ACC112 (cell line): Measurements from ENCODE around the gene FAM135A.

Source experiments
- H2AFZ ChIP-seq: fragments of 200-600 bp; sonication (generic); one replicate; pipeline ENCODE4 v1.6.0; 2017; ENCODE audit warnings: antibody characterized with exemption, low read length; ENCODE audit not compliant: unreplicated experiment
- H3K27ac ChIP-seq: fragments of 200-600 bp; sonication (generic); 2 replicates; pipeline ENCODE4 v1.5.1; 2014; ENCODE audit warnings: low read depth, mild to moderate bottlenecking, antibody characterized with exemption, low read length, moderate library complexity
- H3K27me3 ChIP-seq: fragments of 200-600 bp; sonication (generic); 2 replicates; pipeline ENCODE4 v1.6.1; 2014; ENCODE audit warnings: mild to moderate bottlenecking, antibody characterized with exemption, low read length, moderate library complexity, mixed read lengths; ENCODE audit not compliant: insufficient read depth
- H3K36me3 ChIP-seq: fragments of 200-600 bp; sonication (generic); 2 replicates; pipeline ENCODE4 v1.6.1; 2016; ENCODE audit warnings: mild to moderate bottlenecking, antibody characterized with exemption, low read length, moderate library complexity, mixed read lengths; ENCODE audit not compliant: insufficient read depth
- H3K4me1 ChIP-seq: fragments of 200-600 bp; sonication (generic); one replicate; pipeline ENCODE4 v1.6.1; 2016; ENCODE audit warnings: low read length, mixed read lengths; ENCODE audit not compliant: insufficient read depth, unreplicated experiment, control insufficient read depth
- H3K4me3 ChIP-seq: fragments of 200-600 bp; sonication (generic); 2 replicates; pipeline ENCODE4 v1.5.1; 2014; ENCODE audit warnings: mild to moderate bottlenecking, low read depth, low read length
- H3K79me2 ChIP-seq: fragments of 200-600 bp; sonication (generic); one replicate; pipeline ENCODE4 v1.6.0; 2016; ENCODE audit warnings: low read length; ENCODE audit not compliant: control insufficient read depth, unreplicated experiment, insufficient read depth

The FAM135A gene

DNA sequence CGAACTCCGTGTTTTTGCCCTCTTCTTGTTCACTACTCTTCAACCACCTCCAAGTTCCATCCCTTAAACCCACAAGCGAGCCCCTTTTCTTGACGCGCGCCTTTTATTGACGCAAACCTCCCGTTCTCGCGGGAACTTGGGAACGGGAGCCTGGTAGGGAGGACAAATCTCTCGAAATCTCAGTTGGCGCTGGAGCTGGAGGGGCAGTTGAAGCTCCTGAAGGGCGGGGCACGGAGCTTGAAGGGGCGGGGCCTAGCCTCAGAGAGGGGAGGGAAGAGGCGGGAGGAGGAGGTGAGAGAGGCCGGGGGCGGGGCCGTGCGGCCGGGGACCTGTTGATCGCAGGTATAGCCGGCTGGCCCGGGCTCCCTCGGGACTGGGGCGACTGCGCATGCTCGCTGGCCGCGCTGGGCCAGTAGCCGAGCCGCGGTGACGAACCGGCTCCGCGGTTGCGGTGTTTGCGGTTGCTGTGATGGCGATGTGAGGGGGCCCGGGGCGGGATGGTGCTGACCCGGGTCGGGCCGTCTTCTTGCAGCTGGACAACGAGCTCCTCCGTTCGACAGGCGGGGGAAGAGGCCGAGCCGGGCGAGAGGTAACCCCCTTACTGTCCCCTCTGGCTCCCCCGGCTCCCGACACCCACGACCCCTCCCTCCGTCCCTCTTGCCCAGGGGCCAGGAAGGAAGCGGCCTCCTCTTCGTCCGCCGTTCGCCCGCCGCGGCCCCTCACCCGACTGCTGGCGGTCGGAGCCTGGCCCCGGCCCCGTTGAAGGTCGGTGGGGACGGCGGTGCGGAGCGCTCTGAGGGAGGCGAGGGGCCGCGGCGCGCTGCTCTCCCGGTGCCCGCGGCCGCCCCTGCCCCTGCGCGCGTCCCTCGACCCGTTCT is at the start of gene FAM135A:
TSS of gene FAM135A (plus strand) at position 395 of the 878 bp plus-strand sequence. CDS start 14,835 bp downstream, outside the sequence.
- peak within 1 kb of the TSS; percentile 97 for H2AFZ ChIP-seq
- H3K27ac ChIP-seq, result peak within 1 kb of the TSS; percentile 41
- H3K4me1 ChIP-seq, result peaks cover 21% of the 10 kb centered on the region
- no peaks in the 10 kb centered on the region for H3K27me3 ChIP-seq
- peaks cover 9% of the 10 kb centered on the region for H3K79me2 ChIP-seq
- H3K36me3 ChIP-seq, result no peaks in the 10 kb centered on the region
- H3K4me3 ChIP-seq, result peak within 1 kb of the TSS; percentile 82

DNA sequence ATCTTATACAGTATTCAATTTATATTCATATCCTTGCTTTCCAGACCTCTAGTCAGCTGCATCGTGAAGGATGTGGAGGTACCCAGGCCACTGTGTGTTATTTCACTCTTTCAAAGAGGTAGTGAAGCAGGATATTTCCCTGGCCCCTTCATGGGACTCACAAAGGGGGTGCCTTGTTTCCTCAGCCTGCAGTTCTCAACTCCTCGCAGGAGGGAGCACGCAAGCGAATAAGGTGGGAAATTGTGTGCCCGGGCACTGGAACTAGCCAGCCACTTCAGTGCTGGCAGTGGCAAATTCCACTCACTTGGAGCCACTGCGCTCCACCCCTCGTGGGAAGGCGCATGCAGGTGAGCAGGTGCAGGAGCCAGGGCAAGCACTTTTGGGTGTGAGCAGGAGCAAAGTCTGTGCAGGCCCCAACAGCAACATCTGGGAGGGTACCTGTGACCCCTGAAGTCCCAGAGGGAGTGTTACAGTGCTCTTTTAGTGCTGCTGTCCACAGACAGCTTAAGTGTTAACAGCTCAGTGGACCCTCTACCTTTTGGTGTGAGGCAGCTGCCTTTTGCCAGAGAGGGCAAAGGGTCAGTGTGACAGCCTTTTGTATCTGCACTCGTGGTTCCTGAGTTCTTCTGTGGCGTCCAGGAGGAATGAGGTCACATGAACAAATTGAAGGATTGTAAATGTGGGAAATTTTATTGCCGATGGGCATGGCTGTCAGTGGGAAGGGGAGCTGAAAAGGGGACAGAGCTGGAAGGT is 49.4 kb upstream of the FAM135A start:
- Histone ChIP-seq H3K79me2 (no peaks in the 10 kb centered on the region), H2AFZ (no peak overlapping the region), H3K27me3 (peaks cover 73% of the 10 kb centered on the region), H3K36me3 (no peaks in the 10 kb centered on the region), H3K4me3 (no peak overlapping the region), H3K4me1 (no peaks in the 10 kb centered on the region), H3K27ac (no peak overlapping the region)

DNA sequence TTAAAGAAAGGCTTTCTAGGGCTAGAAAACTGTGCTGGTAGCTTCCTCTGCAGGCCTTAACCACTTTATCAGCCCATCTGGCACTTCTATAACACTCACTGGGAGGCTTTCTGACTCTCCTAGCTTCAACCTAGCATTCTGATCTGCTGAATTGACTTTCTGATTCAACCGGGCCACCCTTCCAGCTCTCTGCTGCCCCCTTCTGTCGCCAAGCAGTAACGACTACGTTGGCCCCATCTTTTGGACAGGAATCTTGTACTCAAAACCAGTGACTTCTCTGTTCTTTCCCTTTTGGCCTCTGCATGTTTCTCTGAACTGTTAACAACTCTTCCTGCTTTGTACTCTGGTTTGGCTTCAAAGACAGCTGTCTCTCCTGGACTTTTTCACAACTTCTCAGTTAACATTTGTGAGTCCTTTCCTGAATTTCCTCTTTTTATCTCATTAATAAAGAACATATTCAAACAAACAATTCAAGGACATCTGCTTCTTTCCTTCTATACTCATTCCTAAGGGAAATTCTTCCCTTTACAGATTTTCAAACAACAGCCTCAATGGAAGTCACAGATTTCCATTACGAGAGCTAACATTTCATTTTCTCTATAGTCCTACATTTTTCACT is 43.9 kb upstream of the FAM135A start:
- peaks cover 7% of the 10 kb centered on the region for H3K4me1 ChIP-seq
- peaks cover 56% of the 10 kb centered on the region for H3K27me3 ChIP-seq
- H3K4me3 ChIP-seq, result no peak overlapping the region
- no peaks in the 10 kb centered on the region for H3K79me2 ChIP-seq
- no peak overlapping the region for H3K27ac ChIP-seq
- no peak overlapping the region for H2AFZ ChIP-seq
- no peaks in the 10 kb centered on the region for H3K36me3 ChIP-seq

DNA sequence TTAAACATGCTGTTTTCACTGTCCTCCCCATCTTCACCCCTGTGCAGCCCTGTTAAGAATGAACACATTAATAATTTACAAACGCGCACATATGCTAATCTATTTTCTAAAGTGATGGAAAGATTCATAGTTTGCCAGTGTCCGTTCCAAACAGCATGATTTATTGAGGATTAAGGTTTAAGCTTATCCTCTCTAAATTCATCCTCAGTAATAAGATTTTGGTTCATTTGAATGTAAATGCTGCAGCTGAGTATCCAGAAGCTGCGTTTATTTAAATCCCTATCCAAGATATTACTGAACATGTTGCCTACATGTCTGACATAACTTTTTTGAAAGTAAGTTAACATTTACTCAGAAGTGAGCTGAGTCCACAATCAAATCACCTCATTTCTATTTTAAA is 42.8 kb upstream of the FAM135A start:
- no peak overlapping the region for H2AFZ ChIP-seq
- H3K27ac ChIP-seq, result no peak overlapping the region
- no peaks in the 10 kb centered on the region for H3K79me2 ChIP-seq
- H3K4me1 ChIP-seq, result peaks cover 18% of the 10 kb centered on the region
- no peak overlapping the region for H3K4me3 ChIP-seq
- H3K36me3 ChIP-seq, result no peaks in the 10 kb centered on the region
- H3K27me3 ChIP-seq, result peaks cover 45% of the 10 kb centered on the region

DNA sequence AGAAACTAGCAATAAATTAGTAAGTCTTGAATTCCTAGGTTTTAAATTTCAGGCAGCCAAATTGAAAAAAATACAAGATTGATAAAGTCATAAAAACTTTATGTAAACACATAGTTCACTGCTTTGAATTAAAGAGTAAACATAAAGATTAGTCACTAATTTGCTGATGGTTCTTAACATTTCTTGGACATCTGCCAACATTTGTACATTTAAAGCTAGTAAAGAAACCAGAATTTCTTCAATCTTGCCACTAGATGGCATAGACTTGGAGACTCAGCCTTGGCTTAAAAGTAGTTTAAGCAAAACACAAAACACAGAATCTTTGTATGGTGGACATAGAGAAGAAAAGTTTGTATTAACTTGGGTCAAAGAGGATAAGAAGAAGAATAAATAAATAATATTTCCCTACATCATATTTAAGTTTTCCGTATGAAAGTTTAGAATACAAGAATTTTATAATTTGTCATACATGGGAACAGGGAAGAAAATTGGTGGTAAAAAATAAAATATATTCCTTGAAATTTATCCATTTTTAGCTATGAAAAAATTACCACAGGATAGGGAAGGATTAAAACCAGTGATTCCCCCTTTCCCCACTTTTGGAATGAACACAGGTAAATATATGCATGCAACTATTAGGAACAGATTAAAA is 41.7 kb upstream of the FAM135A start:
- Histone ChIP-seq H3K4me3 (no peak overlapping the region), H3K27ac (no peak overlapping the region), H3K27me3 (peaks cover 35% of the 10 kb centered on the region), H3K36me3 (no peaks in the 10 kb centered on the region), H3K79me2 (no peaks in the 10 kb centered on the region), H2AFZ (no peak overlapping the region), H3K4me1 (peaks cover 23% of the 10 kb centered on the region)

DNA sequence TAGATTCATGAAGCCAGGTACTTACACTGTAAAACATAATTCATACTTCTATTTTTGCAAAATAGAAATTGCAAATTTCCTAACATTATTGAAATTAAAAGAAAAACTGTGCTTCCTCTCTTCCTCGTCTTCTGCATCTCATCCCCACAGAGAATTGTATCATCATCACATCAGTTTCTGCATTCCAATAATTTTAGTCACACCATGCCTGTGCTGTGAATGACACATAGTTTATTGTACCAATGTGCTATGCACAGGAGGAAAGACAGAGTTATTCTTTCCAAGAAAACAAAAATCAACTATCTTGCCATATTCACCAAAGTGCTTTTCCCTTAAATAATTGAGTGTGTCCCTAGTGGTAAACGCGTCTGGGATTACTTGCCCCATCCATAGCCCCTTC is 38.1 kb upstream of the FAM135A start:
- H3K36me3 ChIP-seq, result no peaks in the 10 kb centered on the region
- H3K27ac ChIP-seq, result peak overlapping the region; percentile 66
- peaks cover 8% of the 10 kb centered on the region; the same call in 1 of the 2 replicates for H3K27me3 ChIP-seq
- peaks cover 23% of the 10 kb centered on the region for H3K4me1 ChIP-seq
- no peaks in the 10 kb centered on the region for H3K79me2 ChIP-seq
- peak overlapping the region; percentile 36; the same call in 1 of the 2 replicates for H3K4me3 ChIP-seq
- H2AFZ ChIP-seq, result no peak overlapping the region

DNA sequence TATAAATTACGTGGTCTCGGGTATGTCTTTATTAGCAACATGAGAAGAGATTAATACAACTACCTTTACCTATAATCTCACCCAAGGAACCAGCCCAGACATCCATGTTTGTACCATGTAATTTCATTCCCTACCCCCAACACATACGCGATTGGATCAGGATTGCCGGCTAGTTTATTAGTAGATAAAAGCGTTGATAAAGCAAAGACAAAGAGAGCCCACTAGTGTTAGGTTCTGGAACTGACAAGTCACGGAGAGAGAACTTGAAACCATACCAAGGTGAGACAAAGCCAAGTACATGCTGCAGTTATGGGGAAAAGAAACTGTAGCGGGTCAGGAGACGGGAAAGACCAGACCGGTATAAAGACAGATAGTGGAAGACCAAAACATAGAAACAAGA is 37.4 kb upstream of the FAM135A start:
- Histone ChIP-seq H3K79me2 (no peaks in the 10 kb centered on the region), H3K27ac (peak overlapping the region; percentile 66), H2AFZ (no peak overlapping the region), H3K4me3 (no peak overlapping the region), H3K27me3 (peaks cover under 1% of the 10 kb centered on the region; the same call in 1 of the 2 replicates), H3K4me1 (peaks cover 23% of the 10 kb centered on the region), H3K36me3 (no peaks in the 10 kb centered on the region)

DNA sequence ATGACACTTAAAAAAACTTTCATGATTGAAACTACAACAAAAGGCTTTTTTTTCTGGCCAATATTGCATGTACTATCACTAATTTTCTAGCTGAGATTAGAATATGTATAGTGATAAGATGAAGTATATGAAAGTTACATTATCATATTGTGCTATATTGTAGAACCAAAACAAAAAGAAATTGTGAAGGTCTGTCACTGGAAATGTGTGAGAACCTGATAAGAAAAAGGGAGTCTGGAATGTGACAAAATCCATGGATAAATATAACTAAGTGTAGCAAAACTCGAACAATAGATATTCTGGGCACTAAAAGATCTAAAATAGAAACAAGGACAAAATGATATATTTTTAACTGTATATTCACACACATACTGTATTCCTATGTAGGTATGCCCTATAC is 36.7 kb upstream of the FAM135A start:
- no peaks in the 10 kb centered on the region for H3K79me2 ChIP-seq
- no peak overlapping the region for H2AFZ ChIP-seq
- H3K36me3 ChIP-seq, result no peaks in the 10 kb centered on the region
- no peak overlapping the region for H3K4me3 ChIP-seq
- H3K27me3 ChIP-seq, result no peaks in the 10 kb centered on the region
- H3K4me1 ChIP-seq, result peaks cover 23% of the 10 kb centered on the region
- H3K27ac ChIP-seq, result no peak overlapping the region

DNA sequence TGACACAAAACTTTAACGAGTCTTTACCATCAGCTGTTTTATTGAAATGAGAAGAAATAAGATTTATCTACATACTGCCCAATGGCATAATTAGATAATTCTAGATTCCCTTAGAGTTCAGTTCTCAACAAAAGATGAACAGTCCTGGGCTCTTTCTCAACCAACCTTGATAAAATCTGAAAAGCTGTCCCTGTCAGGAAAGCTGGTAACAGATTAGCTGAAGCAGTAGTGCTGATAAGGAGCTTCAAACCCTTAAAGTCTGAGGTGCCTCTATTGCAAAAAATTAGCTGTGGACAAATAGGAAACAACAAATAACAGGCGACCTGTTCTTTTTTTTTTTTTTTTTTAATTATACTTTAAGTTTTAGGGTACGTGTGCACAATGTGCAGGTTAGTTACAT is 35.9 kb upstream of the FAM135A start:
- Histone ChIP-seq H2AFZ (no peak overlapping the region), H3K27ac (no peak overlapping the region), H3K4me1 (peaks cover 23% of the 10 kb centered on the region), H3K4me3 (no peak overlapping the region), H3K36me3 (no peaks in the 10 kb centered on the region), H3K27me3 (no peaks in the 10 kb centered on the region), H3K79me2 (no peaks in the 10 kb centered on the region)

DNA sequence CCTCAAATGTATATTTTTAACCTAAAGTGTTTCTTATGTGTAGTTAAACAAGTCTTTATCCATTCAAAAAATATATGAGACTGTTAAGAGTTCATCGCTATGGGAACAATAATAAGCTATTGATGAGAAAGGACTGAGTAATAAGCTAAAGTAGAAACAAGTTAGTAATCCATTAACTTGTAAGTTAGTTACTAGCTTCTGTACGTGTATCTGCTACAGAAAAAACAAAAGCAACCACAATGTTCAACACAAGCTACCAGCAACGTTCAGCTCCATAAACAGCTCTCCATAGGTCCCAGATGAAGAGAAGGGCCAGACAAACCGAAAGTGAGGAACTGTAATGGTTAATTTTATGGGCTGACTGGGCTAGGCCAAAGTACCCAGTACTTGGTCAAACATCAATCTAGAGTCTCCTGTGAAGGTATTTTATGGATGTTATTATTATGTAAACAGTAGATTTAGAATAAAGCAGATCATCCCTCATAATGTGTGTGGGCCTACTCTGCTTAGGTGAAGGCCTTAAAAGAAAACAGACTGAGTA is 33.8 kb upstream of the FAM135A start:
- Histone ChIP-seq H3K36me3 (no peaks in the 10 kb centered on the region), H2AFZ (no peak overlapping the region), H3K27me3 (no peaks in the 10 kb centered on the region), H3K4me1 (peaks cover 15% of the 10 kb centered on the region), H3K27ac (no peak overlapping the region), H3K4me3 (no peak overlapping the region), H3K79me2 (no peaks in the 10 kb centered on the region)
